RWPE2 (cell line): ENCODE data around the gene MAPKAPK2.

Source experiments
- ATAC-seq: fragments of 200-7000 bp; cut with Tn5 transposase; 3 replicates; pipeline ENCODE4 v1.9.1; 2021; ENCODE audit warnings: low read depth
- DNase-seq: peaks from one replicate; pipeline ENCODE4 v3.0.0-alpha.2; 2020; ENCODE audit warnings: low spot score
- H3K27ac ChIP-seq: fragments of 450-650 bp; 2 replicates; pipeline ENCODE4 v1.5.1; 2017; ENCODE audit warnings: mild to moderate bottlenecking; ENCODE audit not compliant: poor library complexity, severe bottlenecking
- H3K27me3 ChIP-seq: fragments of 250-450 bp; sonication (Bioruptor Pico); 2 replicates; pipeline ENCODE4 v1.5.1; 2021; ENCODE audit warnings: mild to moderate bottlenecking, moderate library complexity; ENCODE audit not compliant: insufficient read depth, poor library complexity, severe bottlenecking
- H3K36me3 ChIP-seq: fragments of 250-450 bp; sonication (Bioruptor Pico); 2 replicates; pipeline ENCODE4 v1.5.1; 2020; ENCODE audit warnings: low read depth, mild to moderate bottlenecking, moderate library complexity
- H3K4me1 ChIP-seq: fragments of 250-450 bp; sonication (Bioruptor Pico); 2 replicates; pipeline ENCODE4 v1.5.1; 2021; ENCODE audit warnings: mild to moderate bottlenecking, moderate library complexity; ENCODE audit not compliant: insufficient read depth, poor library complexity, severe bottlenecking
- H3K4me3 ChIP-seq: fragments of 250-450 bp; sonication (Bioruptor Pico); 2 replicates; pipeline ENCODE4 v1.5.1; 2021; ENCODE audit warnings: mild to moderate bottlenecking, moderate library complexity; ENCODE audit not compliant: severe bottlenecking
- H3K9me3 ChIP-seq: fragments of 250-450 bp; sonication (Bioruptor Pico); 2 replicates; pipeline ENCODE4 v1.5.1; 2021; ENCODE audit warnings: mild to moderate bottlenecking, moderate library complexity; ENCODE audit not compliant: severe bottlenecking
- TF ChIP-seq, protein P1 (sequence below): fragments of 450-650 bp; IDR thresholded peaks from one replicate; pipeline ENCODE4 v1.5.1; 2017; ENCODE audit warnings: mild to moderate bottlenecking, moderate library complexity; ENCODE audit not compliant: poor library complexity, severe bottlenecking

MAPKAPK2 gene

DNA sequence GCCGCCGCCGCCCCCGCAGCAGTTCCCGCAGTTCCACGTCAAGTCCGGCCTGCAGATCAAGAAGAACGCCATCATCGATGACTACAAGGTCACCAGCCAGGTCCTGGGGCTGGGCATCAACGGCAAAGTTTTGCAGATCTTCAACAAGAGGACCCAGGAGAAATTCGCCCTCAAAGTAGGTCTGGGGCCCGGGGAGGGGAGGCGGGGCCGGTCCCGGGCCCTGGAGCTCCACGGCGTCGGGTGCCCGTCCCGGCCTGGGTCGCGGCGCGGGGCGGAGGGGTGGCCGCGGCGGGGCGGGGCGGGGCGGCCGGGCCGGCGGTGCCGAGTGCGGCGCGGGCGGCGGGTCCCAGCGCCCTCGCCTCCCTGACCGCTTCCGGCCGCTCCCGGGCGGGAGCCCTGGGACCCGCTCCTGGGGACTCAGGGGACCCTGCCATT lies 646 bp downstream of the MAPKAPK2 start:
- DNase-seq (no peak), ATAC-seq (peak; percentile 44)
- no peaks in the 10 kb centered on the region for H3K36me3 ChIP-seq
- peak overlapping the region; percentile 77 for H3K27ac ChIP-seq
- peaks cover 18% of the 10 kb centered on the region for H3K4me1 ChIP-seq
- no peaks in the 10 kb centered on the region for H3K27me3 ChIP-seq
- H3K9me3 ChIP-seq = no peaks in the 10 kb centered on the region
- H3K4me3 ChIP-seq = peak overlapping the region; percentile 63
- TF ChIP-seq, protein P1, sequence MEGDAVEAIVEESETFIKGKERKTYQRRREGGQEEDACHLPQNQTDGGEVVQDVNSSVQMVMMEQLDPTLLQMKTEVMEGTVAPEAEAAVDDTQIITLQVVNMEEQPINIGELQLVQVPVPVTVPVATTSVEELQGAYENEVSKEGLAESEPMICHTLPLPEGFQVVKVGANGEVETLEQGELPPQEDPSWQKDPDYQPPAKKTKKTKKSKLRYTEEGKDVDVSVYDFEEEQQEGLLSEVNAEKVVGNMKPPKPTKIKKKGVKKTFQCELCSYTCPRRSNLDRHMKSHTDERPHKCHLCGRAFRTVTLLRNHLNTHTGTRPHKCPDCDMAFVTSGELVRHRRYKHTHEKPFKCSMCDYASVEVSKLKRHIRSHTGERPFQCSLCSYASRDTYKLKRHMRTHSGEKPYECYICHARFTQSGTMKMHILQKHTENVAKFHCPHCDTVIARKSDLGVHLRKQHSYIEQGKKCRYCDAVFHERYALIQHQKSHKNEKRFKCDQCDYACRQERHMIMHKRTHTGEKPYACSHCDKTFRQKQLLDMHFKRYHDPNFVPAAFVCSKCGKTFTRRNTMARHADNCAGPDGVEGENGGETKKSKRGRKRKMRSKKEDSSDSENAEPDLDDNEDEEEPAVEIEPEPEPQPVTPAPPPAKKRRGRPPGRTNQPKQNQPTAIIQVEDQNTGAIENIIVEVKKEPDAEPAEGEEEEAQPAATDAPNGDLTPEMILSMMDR = no peak

DNA sequence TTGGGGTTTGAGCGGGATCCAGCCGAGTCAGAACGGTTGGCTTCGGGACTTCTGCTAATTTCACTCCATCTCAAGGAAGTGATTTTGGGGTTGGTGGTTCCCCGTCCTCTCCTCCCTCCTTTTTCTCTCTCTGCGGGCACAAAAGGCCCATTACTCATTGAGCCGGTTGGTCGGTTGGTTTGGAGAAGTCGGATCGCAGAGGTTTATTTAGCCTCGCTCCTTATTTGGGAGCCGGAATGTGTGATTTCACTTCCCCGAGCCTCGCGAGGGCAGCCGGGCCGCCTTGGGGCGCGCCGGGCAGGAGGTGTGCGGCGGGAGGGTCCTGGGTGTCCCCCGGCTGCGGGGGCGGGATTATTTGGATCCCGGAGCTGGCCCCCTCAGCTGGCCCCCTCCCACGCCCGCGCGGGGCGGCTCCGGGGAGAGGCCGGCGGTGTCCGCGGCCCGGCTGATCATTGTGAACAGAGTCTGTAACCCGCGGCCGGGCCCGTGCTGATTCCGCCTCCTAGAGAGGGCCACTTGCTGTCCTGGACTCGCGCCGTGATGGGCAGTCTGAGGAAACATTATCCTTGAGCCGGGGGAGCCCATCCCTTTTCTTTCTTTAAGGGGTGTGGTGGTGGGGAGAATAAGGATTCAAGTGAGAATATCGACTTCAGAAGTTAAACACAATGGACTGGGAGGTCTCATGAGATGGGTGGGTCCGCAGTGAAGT lies 1.2 kb downstream of the MAPKAPK2 start:
- no peak for DNase-seq
- H3K4me1 ChIP-seq = peaks cover 18% of the 10 kb centered on the region

DNA sequence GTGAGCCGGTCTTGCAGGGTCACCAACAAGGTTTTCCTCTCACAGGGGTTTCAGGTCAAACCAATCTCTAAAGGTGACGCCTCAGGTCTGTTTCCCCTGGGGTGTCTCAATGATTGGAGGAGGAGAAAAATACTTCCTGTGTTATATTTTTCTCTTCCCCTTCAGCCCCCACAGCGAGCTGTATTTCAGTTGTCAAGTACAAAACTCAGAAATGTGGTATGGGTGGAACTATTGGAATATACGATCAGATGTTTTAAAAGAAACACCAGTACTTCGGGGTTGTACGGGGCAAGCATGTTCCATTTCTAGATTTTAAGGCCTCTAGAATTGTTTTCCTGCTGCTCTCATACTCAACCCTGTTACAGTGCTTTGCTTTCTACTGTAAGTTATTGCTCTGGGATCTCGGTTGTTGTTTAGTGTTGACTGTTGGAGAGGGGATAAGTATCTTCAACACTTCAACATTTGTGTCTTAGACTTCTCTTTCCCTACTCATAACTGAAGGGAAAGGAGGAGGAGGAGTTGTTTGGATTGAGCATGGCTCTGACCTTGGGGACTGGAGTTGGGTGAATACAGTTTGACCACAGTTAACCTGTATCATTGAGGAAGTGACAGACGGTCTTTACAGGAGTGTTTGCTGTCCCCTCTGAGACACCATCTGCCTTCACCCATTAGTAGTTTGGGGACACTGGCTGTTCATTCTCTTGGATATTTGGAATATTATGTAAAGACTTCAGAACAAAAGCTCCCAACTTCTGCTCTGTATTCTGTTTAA lies 2.0 kb downstream of the MAPKAPK2 start:
- peak overlapping the region; percentile 77 for H3K27ac ChIP-seq
- no peaks in the 10 kb centered on the region for H3K36me3 ChIP-seq
- DNase-seq (no peak), ATAC-seq (0 out of 3 replicates have a peak, but pooled peaks have one; percentile 2)
- peaks cover 18% of the 10 kb centered on the region for H3K4me1 ChIP-seq
- TF ChIP-seq, protein P1 = no peak
- peak overlapping the region; percentile 63 for H3K4me3 ChIP-seq
- H3K9me3 ChIP-seq = no peaks in the 10 kb centered on the region
- H3K27me3 ChIP-seq = no peaks in the 10 kb centered on the region

More for the DNA sequence above, 1.2 kb downstream of the MAPKAPK2 start:
- H3K4me3 ChIP-seq = peak overlapping the region; percentile 63
- H3K36me3 ChIP-seq = no peaks in the 10 kb centered on the region
- H3K9me3 ChIP-seq = no peaks in the 10 kb centered on the region
- no peaks in the 10 kb centered on the region for H3K27me3 ChIP-seq
- TF ChIP-seq, protein P1 = no peak
- ATAC-seq = peak; percentile 78
- peak overlapping the region; percentile 77 for H3K27ac ChIP-seq

DNA sequence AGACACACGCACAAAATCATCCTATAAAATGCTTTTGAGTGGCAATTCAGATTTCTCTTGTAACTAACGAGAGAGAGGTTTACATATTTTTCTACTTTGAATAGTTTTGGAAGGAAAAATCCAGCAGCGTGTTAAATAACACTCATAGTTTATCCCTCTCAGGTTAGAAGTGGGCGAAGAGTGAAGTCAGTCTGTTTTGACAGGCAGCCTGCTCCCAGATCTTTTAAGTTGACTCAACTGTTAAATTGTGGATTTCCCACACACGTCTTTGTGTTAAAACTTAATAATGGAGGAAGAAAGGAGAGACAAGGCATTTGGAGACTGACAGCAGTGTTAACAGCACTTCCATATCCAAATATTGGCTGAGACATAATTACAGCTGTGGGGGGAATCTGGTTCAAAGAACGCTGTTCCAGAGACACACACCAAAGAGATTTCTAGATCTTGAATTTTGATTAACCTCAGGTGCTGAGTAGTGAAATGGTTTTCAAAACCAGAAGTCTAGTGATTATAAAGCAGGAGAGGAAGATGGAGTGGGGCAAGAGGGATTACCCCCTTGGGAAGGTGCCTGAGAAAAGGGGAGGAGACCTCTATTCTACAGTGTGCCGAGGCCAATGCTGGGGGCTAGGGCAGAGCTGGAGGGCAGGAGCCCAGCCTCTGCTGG lies 2.7 kb downstream of the MAPKAPK2 start:
- H3K4me3 ChIP-seq = no peak overlapping the region
- no peaks in the 10 kb centered on the region for H3K9me3 ChIP-seq
- H3K36me3 ChIP-seq = no peaks in the 10 kb centered on the region; the same call in 1 of the 2 replicates
- TF ChIP-seq, protein P1 = no peak
- H3K27ac ChIP-seq = no peak overlapping the region
- H3K27me3 ChIP-seq = no peaks in the 10 kb centered on the region
- DNase-seq (no peak), ATAC-seq (no peak)
- H3K4me1 ChIP-seq = peaks cover 18% of the 10 kb centered on the region
